Fibroblast of skin of back (primary cell): ENCODE results near the gene BMP10. TPM values are rescaled to one million over a fixed set of nuclear protein-coding genes. Genes with fewer than 3 reads are reported as not detected.
"Not testable (repeated sequence)": the region's sequence is repeated elsewhere in the genome, so short reads cannot be mapped to it uniquely, and the experiment has no call there.

Experiments
- DNase-seq: peaks from one replicate; pipeline ENCODE4 v3.0.0-alpha.2; 2013
- polyA plus RNA-seq, 2 experiments: library from polyadenylated mRNA; unstranded; fragments of 120-200 nt; gene quantifications; one replicate each; pipeline ENCODE4 v1.2.1, GENCODE V29; 2013; ENCODE audit not compliant: insufficient read length in 2 of 2

The BMP10 gene, protein sequence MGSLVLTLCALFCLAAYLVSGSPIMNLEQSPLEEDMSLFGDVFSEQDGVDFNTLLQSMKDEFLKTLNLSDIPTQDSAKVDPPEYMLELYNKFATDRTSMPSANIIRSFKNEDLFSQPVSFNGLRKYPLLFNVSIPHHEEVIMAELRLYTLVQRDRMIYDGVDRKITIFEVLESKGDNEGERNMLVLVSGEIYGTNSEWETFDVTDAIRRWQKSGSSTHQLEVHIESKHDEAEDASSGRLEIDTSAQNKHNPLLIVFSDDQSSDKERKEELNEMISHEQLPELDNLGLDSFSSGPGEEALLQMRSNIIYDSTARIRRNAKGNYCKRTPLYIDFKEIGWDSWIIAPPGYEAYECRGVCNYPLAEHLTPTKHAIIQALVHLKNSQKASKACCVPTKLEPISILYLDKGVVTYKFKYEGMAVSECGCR
- polyA plus RNA-seq (2013, experiment 1 of 2; ENCODE audit: insufficient read length), result not detected
- polyA plus RNA-seq (2013, experiment 2 of 2; ENCODE audit: insufficient read length), result not detected

DNA sequence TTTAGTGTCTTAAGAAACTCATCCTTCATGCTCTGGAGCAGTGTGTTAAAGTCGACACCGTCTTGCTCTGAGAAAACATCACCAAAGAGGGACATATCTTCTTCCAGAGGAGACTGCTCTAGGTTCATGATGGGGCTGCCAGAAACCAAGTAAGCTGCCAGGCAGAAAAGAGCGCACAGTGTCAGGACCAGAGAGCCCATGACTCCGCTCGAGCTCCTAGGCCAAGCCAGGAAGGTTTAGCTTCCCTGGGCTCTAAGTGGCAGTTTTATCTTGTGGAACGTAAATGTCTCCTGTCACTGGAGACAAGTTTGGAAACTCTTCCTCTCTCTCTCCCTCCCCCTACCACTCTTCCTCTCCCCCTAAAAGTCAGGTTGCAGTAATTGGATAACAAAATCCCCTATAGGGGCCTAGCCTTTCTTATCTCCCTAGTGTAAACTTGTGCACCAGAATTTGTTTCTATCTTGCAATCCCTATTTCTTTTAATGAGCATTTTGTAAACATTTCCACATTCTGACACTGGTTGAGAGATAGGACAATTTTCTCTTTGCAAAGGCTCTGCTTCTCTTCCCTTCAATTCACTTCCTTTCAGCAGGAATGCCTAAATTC is at the start of gene BMP10:
TSS of gene BMP10 (minus strand) at position 239 of the 606 bp plus-strand sequence. CDS start at position 200, 39 bp downstream.
- no peak for DNase-seq

DNA sequence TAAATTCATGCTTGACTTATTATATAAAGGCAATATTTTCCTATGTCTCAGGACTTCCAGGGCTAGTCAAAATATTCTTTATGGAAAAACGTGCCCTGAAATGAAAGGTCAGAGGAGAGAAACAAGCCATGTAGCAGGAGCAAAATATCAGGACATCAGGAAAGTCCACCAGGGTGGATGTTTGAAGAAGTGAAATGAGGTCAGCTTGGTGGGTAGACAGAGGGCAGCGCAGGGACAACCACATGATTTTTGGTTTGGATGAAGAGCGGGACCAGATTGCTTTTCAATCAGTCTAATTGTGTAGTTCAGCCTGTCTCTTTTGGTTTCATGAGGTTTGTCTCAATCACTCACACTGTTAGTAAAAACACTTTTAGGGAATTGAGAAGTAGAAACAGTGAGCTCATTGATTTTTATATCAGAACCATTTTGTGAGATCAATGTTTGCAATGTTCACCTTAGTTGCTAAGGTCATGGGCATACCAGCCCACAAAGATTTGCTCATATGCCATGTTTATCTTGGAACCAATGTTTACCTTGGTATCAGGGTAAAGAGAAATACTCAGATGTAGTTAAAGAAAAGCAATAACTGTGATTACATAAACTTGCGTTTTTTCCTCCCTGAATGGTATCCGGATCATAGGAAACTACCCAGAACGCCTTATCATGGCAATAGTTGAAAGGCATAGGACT is 49.4 kb upstream of the BMP10 start:
- DNase-seq, result no peak

DNA sequence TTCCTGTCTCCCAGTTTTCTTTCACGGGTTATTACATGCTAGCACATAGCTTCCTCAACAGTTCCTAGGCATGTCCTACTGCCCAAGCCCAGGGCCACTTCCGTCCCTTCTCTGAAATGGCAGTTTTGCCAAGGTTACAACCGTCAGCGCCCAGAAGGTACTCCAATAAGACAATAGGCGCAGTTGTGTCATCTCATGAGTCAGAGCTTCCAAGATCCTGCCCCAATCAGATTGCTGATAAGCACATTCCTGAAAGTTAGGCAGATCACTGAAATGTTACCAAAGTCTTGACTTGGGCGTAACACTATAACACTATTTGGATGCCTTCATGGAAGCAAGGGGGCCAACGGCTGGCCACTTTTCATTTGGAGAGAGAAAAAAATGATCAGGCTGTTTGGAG is 47.3 kb upstream of the BMP10 start:
- no peak for DNase-seq

DNA sequence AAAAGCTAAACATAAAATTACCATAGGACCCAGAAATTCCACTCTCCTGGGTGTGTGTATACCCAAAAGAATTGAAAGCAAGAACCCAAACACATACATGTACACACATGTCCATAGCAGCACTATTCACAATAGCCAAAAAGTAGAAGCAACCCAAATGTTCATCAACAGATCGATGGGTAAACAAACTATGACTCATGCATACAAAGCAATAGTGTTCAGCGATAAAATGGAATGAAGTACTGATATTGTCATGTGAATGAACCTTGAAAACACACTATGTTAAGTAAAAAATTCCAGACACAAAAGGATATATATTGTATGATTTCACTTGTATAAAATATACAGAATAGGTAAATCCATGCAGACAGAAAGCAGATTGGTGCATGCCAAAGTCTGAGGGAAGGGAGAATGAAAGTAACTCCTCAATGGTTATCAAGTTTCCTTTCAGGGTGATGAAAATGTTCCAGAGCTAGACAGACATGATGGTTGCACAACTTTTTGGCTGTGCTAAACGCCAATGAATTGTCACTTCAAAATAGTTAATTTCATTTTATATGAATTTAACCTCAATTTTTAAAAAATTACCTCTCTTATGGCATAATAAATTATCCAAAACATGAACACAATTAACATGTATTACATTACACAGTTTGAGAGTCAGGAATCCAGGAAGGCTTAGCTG is 46.0 kb upstream of the BMP10 start:
- no peak for DNase-seq

DNA sequence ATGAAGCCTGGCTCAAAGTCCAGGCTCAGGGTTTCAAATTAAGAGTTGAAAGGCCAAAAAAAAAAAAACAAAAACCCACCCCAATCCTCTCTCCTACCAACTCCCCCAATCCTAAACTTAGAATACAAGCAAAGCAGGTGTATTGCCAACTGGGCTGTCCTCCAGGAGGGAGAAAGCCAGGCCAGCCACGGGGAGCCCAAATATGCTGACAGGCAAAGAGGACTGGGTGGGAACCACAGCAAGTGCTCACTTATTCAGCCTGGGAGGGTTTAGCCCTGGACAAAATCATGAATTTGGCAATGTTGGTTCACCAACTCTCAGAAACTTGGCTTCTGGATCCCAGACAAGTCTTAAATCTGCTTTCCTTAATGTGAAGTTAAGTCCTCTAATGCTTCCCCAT is 45.0 kb upstream of the BMP10 start:
- no peak for DNase-seq

DNA sequence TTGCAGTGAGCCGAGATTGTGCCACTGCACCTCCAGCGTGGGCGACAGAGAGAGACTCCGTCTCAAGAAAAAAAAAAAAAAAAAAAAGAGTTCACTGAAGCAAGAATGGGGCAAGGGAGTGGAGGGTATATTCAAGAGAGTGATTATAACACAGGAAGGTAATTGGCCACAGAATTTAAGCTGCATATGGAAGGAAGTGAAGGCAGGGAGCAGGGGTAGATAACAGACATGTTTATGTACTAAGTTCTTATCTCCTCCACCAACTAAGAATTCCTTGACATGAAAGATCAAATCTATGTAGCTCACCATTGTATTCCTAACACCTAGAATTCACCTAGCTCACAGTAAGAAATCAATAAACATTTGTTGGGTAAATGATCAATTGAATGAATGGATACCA is 44.2 kb upstream of the BMP10 start:
- no peak for DNase-seq

DNA sequence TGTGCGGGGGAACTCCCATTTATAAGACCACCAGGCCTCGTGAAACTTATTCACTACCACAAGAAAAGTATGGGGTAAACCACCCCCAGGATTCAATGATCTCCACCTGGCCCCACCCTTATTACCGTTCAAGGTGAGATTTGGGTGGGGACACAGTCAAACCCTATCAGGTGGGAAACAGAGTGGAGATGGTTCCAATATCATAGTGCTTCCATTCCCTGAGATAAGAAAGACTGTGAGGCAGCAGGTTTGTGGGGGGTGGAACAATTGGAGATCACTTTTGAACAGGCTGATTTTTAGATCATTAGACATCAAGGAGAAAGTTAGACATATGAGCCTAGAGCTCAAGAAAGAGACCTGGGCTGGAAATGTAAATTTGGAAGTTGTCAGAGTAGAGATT is 42.2 kb upstream of the BMP10 start:
- no peak for DNase-seq

DNA sequence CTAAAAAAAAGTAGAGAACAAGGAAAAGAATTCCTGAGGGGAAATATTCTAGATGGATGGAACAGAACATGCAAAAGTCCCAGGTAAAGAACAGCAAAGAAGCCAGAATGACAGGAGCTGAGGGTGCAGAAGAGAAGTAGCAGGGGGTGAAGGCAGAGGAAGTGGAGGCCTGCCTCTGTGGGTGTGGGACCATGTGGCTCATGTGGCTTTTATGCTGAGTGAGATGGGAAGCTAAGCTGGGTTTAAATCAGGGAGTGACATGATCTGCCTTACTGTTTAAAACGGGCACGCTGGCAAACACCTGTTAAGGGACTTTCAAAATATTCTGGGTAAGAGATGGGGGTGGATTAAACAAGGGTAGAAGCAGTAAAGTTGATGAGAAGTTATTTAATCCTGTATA is 41.5 kb upstream of the BMP10 start:
- DNase-seq, result no peak

DNA sequence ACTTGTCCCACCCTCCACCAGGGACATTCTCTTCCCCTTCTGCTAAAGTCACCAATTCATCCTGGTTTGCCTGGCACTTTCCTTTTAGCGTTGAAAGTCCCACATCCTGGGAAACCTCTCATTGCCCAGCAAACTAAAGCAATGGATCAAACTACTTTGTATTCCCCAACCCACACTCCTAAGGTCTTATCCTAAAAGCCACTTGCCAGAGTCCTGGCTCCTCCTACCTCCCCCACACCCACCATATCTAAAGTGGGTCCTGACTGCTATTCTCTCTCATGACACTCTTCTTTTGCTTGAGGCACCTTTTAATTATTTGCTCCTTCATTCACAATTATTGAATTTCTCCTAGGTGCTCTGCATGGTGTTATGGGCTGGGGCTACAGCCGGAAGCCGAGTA is 40.9 kb upstream of the BMP10 start:
- no peak for DNase-seq

DNA sequence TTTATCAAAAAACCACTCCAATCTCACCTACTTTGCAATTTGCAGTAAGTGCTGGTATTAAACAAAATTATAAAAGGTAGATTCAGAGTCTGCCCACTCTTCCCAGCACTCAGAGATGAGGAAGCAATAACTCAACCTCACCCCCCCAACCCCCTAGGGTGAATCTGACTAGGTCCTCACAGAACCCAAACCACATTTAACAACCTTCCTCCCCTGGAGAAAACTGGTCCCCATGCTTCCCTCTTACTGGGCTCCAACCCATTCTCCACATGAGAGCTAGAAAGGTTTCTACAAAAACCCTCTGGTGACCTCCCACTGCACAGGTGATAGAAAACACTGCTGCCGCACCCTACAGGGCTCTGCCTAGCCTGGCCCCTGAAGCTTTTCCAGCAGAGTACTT is 40.5 kb upstream of the BMP10 start:
- no peak for DNase-seq

DNA sequence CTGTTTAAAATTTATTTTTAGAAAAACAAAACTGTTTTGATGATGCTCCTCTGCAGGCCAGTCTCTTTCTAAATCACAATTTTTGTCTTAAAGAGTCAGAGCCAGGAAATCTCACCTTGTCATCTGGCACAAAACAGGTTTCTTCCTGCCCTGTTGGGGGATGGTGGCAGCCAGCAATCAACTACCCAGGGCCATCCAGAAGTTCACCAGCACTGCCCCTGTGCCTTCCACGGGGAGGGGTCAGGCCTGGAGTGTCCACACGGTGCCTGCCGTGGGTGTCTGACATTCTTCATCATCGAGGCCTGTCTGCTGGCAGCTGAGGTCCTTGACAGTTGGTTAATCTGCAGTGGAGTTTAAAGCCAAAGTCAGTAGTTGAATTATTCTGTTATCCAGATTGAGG is 40.0 kb upstream of the BMP10 start:
- DNase-seq, result no peak

DNA sequence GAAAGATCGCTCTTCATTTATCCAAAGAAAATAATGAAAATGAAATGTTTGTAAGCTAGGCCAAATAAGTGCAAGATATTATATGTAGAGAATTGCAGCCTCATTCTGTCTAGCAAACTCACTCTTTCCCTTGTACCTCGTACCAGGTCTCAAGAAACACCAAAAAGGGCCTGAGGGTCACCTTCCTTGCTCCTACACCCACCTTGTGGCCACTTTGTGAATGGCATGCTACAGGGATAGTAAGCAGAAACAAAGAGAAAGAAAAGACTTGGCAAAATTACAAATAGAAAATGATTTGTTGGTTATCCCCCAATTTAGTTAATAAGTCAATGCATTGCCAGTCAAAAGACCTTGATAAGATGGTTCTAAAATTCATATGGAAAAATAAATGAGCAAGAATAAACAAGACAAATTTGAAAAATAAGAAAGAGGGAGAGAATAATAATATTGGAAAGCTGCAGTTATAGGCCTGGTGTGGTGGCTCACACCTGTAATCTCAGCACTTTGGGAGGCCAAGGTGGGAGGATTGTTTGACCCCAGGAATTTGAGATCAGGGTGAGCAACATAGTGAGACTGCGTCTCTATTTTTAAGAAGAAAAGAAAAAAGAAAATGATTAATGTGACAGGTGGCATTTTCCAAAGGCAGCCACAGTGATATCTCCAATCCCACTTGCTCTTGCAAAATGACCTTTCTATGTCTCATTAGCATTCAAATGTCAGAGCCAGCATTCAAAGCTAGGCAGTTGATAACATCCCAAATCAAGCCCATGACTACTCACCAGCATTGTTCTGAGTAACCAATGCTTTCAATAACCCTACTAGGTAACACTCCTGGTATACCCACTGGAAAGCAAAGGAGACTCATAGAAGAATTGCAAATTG is 38.8 kb upstream of the BMP10 start:
- DNase-seq, result peak; percentile 61

DNA sequence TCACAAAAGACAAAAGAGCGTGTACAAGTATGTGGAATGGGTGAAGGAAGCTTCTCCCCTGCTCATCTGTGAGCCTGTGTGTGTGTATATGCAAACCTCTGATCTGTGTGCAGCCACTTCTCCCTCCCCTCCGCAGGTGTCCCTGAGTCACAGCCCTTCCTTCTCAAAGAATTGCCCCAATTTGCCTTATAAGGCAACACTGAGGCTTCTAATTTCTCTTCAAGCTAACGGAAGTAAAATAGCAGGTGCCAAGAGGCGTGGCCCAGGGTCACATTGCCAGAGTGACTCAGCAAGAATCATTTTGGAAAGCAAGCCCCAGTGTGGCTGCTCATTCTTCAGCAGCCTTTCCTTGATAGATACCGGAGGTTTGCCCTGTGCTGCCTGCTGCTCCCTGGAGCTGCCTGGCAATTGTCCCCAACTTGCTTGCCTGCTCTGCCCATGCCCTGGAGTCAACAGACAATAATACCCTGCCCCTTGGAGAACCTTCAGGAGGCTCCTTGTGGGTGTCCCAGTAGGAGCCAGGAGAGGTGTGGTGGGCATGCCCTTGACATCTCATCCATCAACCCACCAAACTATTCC is 37.3 kb upstream of the BMP10 start:
- peak; percentile 44 for DNase-seq

DNA sequence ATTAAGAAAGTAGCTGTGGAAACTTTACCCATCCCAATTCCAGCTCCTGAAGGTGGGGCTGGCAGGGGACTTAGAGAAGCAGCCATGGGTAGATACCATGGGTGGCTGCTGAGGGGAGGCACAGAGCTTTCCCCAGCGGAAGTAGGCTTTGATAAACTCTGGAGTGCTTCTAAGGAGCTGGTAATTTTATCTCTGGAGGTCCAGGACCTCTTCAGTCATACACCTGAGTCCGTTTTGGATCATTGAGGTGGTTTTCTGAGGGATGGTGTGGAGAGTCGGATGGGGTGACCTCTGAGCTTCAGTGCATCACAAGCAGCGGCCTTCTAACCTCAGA is 36.7 kb upstream of the BMP10 start:
- no peak for DNase-seq

DNA sequence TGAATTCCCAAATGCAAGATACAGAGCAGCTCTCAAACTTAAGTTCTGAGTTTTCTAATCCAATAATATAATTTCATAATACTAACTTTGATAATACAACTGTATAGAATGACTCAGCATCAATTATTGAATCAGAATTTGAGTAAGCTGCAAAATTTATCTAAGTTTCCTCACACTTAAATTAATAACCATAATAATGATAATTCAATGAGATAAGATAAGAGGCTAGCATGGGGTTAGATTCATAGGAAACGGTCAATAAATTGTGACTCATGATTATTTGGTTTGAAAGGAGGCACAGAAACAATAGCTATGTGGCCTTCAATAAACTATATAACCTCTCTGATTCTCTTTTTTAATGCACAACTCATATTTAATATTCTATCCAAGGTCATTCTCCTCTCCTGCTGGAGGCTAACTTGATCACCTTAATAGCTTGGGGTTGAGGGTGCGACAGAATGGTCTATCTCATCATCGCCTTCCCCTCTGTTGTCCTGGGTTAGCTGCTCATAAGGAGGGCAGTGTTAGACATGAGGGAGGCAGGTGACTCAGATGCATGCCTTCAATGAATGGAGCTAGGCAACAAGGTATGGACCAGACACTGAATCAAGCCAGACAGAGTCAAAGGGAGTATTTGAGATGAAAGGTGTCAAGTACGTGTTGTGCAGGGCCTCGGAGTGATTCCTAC is 36.2 kb upstream of the BMP10 start:
- no peak for DNase-seq

DNA sequence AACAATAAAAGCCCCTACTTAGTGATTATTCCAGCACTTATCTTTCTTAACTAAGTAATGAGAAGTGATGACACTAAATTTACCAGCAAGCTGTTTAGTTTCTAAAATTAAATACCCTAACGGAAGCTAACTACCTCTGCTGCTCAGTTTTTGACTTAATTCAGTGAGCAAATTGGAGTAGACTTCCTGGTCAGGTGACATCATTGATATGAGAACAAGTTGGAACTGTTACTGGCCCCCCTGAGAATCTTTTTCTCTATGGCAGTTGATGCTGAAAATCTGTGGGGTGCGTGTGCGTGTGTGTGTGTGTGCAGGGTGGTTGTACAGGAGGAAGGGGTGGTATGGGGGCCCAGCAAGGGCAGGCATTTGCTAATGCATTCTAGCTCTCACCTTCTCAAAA is 35.5 kb upstream of the BMP10 start:
- no peak for DNase-seq

DNA sequence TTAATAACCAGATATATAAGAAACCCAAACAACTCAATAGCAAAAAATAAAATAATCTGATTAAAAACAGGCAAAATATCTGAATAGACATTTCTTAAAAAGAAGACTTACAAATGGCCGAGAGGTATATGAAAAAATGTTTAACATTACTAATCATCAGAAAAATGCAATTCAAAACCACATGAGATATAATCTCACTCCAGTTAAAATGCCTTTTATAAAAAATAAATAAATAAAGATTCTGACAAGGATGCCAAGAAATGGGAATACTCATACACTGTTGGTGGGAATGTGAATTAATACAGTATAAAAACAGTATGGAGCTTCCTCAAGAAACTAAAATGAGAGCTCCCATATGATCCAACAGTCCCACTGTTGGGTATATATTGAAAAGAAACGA is 33.9 kb upstream of the BMP10 start:
- no peak for DNase-seq

DNA sequence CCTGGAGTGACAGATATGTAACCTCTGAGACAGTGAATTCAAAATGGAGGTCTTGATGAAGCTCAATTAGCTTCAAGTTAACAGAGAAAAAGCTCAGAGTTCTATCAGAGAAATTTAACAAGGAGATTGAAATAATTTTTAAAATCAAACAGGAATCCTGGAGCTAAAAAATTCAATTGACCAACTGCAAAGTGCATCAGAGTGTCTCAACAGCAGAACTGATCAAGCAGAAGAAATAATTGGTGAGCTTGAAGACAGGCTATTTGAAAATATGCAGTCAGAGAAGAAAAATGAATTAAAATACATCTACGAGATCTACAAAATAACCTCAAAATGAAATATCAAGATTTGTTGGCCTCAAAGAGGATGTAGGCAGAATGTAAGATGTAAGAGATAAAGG is 30.4 kb upstream of the BMP10 start:
- no peak for DNase-seq

DNA sequence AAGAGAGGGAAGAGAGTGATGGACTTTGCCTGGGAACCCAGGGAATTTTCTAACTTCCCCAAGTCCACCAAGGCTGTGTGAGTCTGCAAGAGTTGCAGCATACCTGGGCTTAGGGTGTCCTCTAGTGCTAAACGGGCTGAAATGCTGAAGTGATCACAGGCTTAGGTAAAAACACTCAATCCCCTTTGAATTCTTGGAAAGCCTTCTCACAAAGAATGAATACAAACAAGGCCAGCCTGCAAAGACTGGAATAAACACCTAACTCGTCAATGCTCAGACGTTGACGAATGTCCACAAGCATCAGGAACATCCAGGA is 30.0 kb upstream of the BMP10 start:
- DNase-seq, result peak; percentile 9

DNA sequence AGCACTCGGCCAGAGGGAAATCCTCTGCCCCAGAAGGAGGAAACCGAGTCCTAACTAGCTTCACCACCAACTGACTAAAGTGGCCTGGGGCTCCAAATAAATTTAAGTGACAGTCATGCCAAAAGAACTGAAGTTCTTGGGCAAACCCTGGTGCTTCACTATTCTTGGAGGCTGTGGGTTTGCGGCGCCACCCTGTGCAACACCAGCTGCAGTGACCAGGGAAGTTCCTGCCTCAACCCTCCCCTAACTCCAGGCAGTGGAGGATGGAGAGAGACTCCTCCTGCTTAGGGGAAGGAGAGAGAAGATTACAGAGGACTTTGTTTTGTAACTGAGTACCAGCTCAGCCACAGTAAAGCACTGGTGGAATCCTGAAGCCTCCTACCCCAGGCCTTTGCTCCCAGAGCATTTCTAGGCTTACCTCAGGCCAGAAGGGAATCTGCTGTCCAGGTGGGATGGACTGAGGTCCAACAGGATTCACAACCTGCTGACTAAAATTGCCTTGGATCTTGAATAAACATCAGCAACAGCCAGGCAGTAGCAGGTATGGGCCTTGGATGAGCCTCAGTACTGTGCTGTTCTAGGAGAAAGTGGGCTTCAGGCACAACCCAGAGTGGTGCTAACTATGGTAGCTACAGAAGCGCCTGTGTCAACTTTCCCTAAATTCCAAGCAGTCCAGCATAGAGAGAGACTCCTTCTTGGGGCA is 29.4 kb upstream of the BMP10 start:
- DNase-seq, result no peak

DNA sequence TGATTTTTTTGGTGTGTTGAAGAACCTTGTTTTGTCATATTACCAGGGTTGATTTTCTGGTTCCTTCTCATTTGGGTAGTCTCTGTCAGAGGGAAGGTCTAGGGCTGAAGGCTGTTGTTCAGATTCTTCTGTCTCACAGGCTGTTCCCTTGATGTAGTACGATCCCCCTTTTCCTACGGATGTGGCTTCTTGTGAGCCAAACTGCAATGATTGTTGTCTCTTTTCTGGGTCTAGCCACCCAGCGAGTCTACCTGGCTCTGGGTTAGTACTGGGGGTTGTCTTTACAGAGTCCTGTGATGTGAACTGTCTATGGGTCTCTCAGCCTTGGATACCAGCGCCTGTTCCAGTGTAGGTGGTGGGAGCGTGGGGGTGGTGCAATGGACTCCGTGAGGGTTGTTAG is 24.8 kb upstream of the BMP10 start:
- not testable (repeated sequence) for DNase-seq
